HG02763 (cell line): ENCODE data around the gene GM2A.
A peak's percentile ranks its signal among the peaks of the same experiment; 100 is the strongest.
"Not testable (repeated sequence)": the region's sequence is repeated elsewhere in the genome, so short reads cannot be mapped to it uniquely, and the experiment has no call there.

Experiments
- ATAC-seq: cut with Tn5 transposase; IDR thresholded peaks from one replicate; pipeline ENCODE4 v1.9.1; 2021; ENCODE audit warnings: mild to moderate bottlenecking, moderate library complexity; ENCODE audit not compliant: unreplicated experiment

Gene GM2A

GRCh38 chr5:151251001-151251551, 1.9 kb upstream of the GM2A start:
- ATAC-seq = no peak

DNA sequence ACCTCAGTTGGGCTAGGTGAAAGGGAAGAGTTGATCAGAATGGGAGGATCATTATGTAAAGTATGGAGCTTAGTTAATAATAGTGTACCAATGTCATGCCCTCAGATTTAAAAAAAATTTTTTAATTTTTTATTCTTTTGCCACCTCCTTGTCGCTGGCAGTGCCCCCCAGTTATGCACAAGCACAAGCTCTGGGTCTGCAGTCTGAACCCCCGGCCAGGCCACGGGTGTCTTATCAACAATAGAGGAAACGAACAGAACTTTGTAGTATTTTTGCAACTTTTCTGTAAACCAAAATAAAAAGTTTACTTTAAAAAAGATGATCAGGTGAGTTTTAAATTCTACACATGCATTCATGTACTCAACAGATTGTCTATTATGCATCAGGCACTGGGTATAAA, 1.4 kb upstream of the GM2A start:
- no peak for ATAC-seq

- ATAC-seq = no peak
These were observed 593 bp downstream of the GM2A start for GRCh38 chr5:151253605-151253950.

- no peak for ATAC-seq
These were observed 1.6 kb downstream of the GM2A start for GRCh38 chr5:151254556-151254955.

- not testable (repeated sequence) for ATAC-seq
These were observed 2.0 kb downstream of the GM2A start for GRCh38 chr5:151254990-151255389.

- peak; percentile 36 for ATAC-seq
These were observed 2.8 kb downstream of the GM2A start for GRCh38 chr5:151255621-151256286.

- peak; percentile 32 for ATAC-seq
These were observed 4.8 kb downstream of the GM2A start for GRCh38 chr5:151257731-151258181.

DNA sequence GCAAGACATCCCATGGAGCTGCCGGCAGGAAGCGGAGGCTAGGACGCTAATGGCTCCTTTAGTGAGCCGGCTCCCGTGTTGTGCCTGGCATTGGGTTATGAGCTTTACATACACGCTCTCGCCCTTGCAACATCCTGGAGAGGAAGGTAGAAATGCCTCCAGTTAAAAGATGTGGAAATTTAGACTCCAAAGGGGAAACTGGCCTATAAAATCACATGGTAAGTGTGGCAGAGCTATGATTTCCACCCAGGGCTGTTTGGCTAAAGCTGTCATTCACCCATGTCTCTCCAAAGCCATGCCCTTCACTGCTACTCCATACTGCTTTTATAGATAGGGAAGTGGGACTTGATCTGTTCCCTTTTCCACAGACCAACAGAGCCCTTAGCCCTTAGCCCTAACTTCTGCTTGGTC, 5.2 kb downstream of the GM2A start:
- ATAC-seq = no peak

- ATAC-seq = no peak
These were observed 5.8 kb downstream of the GM2A start for GRCh38 chr5:151258816-151259215.

DNA sequence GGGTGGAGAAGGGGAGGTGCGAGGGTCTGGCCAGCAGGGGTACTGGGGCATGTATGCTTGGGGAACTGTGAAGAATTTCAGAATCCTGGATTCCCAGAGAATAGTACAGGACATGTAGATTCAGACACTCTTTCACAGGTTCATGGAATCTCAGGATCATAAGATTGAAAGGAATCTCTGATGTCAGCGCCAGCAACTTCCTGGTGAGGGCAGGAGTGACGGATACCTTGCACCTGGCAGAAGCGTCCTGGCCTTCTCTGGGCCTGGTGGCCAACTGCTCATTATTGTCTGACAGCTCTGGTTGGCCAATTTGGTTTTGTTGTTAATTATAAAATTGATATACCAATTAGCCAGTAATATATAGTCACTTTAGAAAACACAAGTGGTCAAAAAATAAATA, 6.9 kb downstream of the GM2A start:
- ATAC-seq = no peak

- ATAC-seq = no peak
These were observed 9.5 kb downstream of the GM2A start for GRCh38 chr5:151262532-151262931.

GRCh38 chr5:151264113-151264512, 11.1 kb downstream of the GM2A start:
- no peak for ATAC-seq

- no peak for ATAC-seq
These were observed 14.7 kb downstream of the GM2A start for GRCh38 chr5:151267491-151268260.

DNA sequence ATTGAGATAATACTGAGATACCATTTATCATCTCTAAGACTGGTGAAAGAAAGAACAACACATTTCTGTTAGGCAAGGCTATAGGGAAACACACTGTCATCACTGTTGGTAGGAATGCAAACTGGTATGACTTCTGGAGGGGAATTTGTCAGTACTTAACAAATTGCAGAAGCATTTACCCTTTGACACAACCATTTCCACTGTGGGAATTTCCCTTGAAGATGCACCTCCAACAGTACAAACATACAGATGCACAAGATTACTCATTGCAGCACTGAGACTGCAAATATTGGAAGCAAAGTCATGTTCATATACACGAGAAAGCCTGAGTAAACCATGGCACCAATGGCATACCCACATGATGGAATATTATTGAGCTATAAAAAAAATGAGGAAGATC, 17.6 kb downstream of the GM2A start:
- peak; percentile 86 for ATAC-seq

GRCh38 chr5:151271336-151271735, 18.4 kb downstream of the GM2A start:
- ATAC-seq = no peak

DNA sequence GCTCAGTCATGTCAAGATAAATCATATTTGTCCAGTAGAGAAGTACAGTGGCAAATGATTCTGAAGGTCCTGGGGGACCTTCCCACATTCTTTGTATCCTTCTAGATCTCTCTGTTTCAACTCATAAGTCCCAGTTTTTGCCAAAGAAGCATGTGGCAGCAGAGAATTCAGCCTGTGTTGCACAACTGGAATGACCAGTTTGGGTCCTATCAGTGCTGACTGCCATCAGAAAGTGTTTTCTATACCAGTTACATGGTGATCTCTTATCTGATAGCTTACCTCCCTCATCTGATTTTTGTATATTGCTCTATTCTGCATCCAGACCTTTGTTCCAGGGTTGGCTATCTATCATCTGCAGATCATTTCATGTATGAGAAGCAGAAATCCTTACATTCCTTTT, 21.7 kb downstream of the GM2A start:
- ATAC-seq = no peak

DNA sequence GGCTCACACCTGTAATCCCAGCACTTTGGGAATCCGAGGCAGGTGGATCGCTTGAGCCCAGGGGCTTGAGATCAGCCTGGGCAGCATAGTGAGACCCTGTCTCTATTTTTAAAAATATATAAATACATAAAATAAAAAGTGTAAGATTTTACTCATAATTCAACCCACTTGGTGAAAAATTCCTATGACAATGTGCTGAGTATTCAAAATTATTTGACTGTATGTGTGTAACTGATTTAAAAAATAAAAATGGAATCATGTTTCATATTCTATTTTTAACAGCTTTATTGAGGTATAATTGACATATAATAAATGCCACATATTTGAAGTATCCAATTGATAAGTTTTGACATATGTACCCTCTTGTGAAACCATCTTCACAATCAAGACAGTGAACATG, 22.8 kb downstream of the GM2A start:
- no peak for ATAC-seq

DNA sequence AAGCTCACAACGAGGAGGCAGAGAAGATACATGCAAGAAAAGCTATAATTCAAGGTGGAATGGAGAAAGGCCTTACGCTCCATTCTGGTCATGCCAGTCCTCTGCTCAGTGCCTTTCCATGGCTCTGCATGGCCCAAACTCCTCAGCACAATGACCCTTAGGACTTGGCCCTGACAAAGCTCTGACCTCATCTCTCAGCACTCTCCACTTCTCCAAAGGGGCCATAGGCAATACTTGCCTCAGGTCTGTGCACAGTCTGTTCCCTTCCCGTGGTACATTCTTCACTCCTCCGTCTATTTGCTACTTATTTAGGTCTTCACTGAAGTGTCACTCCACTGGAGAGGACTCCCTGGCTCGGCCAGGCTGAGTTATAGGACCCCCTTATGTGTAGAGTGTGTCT, 25.9 kb downstream of the GM2A start:
- ATAC-seq = no peak

DNA sequence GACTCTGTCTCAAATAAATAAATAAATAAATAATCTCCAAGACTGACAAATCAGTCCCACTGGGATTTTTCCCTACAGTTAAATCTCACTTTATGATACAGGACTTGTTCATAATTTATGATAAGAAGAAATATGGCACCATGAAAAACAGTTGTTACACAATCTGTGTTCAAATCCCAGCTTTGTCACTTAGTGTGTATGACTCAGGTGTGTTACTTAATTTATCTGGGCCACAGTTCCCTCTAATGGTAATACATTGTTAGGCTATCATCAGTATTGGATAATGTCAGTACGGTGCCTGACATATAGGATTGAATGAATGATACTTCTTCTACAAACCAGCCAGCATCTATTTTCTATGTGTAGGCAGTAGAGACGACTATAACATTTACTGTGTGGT, 27.5 kb downstream of the GM2A start:
- no peak for ATAC-seq

DNA sequence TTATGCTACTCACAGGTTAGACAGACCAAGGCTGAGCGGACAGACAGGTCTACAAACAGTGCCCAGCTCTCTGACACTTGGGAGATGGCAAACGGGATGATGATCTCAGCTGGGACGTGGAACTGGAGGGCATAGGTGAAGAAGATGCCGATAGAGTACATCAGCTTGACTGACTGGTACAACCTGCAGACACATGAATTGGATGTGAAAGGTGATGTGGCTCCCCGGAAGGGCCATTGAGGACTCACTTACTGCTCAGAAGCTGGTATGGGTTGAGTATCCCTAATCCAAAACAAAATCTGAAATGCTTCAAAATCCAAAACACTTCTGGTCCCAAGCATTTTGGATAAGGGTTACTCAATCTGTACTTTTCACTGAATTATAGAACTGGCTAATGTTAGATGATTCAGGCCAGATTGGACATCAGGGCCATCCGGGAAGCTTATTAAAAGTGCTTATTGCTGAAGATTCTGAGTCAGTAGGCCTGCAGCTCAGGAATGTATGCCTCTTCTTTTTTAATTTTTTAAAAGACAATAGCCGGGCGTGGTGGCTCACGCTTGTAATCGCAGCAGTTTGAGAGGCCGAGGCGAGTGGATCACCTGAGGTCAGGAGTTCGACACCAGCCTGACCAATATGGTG, 28.1 kb downstream of the GM2A start:
- ATAC-seq = no peak

DNA sequence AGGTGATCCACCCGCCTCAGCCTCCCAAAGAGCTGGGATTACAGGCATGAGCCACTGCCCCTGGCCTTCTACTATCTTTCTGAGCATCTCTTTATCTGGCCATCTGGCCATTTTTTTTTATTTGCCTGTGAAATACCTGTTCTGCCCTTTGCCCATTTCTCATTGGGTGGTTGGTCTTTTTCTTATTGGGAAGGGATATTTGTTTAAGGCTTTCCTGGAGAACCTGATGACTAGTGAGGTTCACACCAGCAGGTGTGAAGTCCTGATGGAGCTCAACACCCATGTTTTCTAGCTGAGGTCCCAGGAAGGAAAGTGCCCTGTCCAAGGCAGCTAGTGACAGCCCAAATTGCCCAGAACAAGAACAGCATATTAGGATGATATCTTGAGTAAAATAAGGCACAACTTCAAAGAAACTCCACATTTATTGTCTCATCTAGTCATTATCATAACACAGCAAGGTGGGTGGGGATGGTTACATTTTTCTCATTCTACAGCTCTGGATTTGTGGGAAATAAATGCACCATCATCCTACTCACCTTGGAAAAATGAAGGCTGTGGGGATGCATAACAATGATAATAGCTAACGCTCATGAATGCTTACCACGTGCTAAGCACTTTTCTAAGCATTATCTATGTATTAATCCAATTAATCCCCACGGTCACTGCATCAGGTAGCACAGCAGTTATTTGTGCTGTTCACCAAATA, 30.3 kb downstream of the GM2A start:
- no peak for ATAC-seq
